GM18508 (cell line): ENCODE results near the gene ETFDH.
"Not testable (repeated sequence)": the region's sequence is repeated elsewhere in the genome, so short reads cannot be mapped to it uniquely, and the experiment has no call there.

Experiments
- ATAC-seq: cut with Tn5 transposase; IDR thresholded peaks from one replicate; pipeline ENCODE4 v1.9.1; 2021; ENCODE audit warnings: moderate number of reproducible peaks; ENCODE audit not compliant: insufficient read depth, unreplicated experiment

Gene ETFDH

DNA sequence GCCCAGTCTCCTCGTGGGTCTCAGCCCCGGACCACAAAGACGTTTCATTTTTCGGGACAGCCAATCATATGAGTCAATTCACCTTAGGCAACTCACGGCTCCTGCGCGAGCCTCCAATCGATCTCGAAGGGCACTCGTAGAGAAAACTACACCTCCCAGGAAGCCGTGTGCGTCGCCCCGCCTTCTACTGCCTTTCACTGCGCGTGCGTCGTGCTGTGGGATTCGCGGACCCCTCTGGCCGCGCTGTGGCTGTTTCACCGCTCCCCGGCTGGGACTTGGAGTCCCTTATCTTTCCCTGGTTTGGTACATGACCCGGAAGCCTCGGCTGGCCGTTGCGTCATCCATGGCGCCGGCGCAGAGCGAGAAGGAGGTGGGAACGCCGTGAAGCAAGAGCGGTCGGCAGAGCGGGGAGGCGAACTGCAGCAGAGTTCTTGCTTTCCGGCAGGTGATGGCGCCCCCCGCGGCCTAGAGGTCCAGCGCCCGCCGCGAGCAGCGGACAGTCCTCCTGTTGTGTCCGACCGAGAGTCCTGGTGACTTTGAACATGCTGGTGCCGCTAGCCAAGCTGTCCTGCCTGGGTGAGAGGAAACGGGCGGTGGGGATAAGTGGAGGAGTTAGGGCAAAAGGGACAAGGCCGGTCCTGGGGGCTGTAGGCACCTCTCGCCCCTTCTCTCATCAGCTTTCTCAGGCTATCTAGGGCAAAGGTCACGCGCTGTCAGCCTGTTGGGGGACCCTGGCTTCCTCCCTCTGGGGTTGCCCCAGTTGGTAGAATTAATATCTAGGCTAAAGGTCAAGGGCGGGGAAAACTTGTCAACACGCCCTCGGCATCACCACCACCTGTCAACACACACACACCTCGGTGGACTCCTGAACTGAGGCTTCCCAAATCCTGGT lies at the start of gene ETFDH:
ETFDH (plus strand) TSS at position 382 of the 892 bp plus-strand sequence; CDS start at position 543, 161 bp downstream.
- ATAC-seq: peak; percentile 84

- peak; percentile 87 for ATAC-seq
These were observed 47.1 kb upstream of the ETFDH start for GRCh38 chr4:158624889-158625478.

- no peak for ATAC-seq
These were observed 46.6 kb upstream of the ETFDH start for GRCh38 chr4:158625544-158625943.

DNA sequence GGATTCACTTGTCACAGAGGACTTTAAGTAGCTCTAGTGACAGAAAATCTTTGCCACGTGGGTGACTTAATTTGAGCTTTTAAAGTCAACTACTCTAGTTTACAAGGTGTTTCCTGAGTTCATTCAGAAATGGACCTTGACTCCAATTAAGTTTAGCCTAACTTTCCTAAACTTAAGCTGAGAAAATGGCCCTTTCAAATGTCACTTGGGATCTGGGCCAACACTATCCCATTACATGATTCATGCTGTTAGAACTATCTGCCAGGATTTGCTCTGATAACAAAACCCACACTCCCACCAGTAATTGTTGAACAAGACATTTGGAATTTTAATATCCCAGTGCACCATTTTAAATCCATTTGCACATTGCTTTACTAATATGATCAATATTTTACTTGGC lies 41.2 kb upstream of the ETFDH start:
- no peak for ATAC-seq

DNA sequence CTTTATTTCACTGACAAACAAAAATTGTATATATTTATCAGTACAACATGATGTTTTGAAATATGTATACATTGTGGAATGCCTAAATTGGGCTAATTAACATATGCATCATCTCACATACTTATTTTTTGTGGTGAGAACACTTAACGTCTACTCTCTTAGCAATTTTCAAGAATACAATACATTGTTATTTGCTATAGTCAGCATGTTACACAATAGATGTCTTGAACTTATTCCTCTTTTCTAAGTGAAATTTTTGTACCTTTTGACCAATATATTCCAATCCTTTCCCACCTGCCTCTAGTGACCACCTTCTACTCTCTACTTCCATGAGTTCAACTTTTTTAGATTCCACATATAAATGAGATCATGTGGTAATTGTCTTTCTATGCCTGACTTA lies 35.5 kb upstream of the ETFDH start:
- no peak for ATAC-seq

DNA sequence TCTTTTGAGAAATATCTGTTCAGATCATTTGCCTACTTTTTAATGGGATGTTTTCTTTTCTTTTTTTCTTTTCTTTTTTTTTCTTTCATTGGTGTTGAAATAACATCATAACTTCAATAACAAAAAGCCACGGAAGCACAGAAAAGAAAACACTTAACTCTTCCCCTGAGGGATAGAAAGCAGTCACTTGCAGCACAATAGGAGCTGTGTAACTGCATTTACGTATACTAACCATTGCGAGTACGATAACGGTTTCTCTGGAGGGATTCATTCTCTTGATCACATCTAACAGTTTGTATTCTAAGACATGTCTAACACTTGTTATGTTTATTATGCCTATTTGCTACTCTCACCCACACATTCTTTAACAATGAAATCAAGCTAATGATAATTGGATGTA lies 27.7 kb upstream of the ETFDH start:
- ATAC-seq: no peak

GRCh38 chr4:158644760-158645159 lies 27.3 kb upstream of the ETFDH start:
- ATAC-seq: no peak

DNA sequence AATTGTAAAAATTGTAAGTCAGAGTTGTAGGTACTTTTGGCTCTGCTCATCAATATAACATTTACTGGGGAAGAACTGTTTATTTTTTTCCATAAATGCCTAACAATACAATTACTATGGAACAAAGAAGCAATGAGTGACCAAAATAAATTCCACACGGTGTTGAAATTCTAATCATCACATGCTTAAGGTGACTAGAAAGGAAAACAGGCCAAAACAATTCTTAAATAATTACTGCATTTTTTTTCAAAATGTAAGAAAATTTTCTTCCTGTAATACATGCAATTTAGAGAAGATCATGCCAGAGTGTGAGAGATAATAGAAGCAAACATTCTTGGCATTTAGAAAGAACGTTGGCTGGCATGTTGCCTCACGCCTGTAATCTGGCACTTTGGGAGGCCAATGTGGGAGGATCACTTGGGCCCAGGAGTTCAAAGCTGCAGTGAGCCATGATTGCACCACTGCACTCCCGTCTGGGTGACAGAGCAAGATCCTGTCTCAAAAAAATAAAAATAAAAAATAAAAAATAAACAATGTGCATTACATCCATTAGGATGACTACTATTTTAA lies 22.9 kb upstream of the ETFDH start:
- ATAC-seq: no peak

DNA sequence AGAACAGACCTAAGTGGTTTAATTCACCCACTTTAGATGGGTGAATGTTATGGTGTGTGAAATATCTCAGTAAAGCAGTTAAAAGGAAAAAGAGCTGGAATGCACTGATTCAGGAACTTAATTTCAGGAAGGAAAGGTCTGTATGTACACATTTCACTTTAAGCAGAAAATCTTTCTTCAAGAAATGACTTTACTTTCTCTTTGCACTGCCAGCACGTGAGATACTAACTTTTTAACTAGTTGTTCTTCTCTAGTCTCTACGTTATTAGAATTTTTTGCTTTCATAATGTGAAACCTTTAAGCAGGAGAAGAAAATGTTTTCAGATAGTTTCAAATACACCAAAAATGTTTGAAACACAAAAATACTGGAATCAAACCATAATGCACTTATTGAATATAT lies 19.2 kb upstream of the ETFDH start:
- no peak for ATAC-seq

- ATAC-seq: no peak
These were observed 15.7 kb upstream of the ETFDH start for GRCh38 chr4:158656439-158656838.

- ATAC-seq: no peak
These were observed 14.8 kb upstream of the ETFDH start for GRCh38 chr4:158657291-158657690.

- ATAC-seq: not testable (repeated sequence)
These were observed 8.8 kb upstream of the ETFDH start for GRCh38 chr4:158663255-158663654.

GRCh38 chr4:158663707-158664625 lies 8.1 kb upstream of the ETFDH start:
- not testable (repeated sequence) for ATAC-seq

GRCh38 chr4:158664806-158665205 lies 7.3 kb upstream of the ETFDH start:
- ATAC-seq: no peak

GRCh38 chr4:158666892-158667291 lies 5.2 kb upstream of the ETFDH start:
- no peak for ATAC-seq

- ATAC-seq: no peak
These were observed 4.4 kb upstream of the ETFDH start for GRCh38 chr4:158667651-158668198.

DNA sequence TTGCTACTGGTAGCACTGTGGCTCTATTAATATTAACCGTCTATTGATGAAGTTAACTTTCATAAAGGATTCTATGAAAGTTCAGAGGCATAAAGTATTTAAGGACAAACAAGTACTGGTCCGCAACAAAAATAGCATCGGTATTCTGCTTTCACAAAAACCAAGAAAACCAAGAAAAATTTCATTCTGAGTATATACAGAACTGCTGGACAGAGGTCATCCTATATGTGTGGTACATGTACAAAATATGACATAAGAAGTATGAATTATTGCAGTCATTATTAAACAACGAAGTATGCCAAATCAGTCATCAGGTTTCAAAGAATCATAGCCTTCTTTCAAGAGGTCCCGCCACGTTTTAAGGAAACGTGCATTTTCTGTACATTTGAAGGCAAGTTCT lies 2.8 kb upstream of the ETFDH start:
- ATAC-seq: no peak

DNA sequence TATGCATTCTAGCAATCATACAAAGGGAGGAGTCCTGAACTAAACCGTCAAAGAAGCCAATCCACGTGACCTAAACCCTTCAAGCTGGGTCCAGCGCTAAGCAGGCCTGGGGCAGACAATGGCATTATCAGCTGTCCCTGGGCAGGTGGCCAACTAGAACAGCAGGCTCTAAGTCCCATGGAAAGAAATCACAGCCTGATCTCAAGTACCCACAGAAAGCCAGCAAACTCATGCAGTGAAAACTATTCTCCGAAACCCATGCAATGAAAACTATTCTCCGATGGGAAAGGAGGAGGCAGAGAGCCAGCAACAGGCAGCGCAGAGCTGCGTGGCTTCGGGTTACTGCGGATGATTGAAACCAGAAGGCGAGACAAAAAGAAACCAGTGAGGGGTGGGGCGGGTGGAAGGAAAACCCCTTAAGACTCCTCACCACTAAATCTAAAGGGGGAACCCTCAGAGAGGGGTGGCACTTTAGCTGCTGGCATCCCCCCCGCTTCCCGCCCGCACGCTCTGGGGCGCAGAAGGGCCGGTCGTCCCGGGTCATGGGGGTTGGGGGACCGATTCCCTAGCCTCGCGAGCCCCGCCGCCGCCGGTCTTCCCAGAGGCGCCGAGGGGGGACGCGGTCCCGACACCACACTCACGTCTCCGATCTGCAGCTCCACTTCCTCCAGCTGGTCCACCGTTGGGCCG lies 976 bp upstream of the ETFDH start:
- ATAC-seq: peak; percentile 19

- ATAC-seq: no peak
These were observed 506 bp upstream of the ETFDH start, which contains the start of gene C4orf46 for GRCh38 chr4:158671665-158671914. Gene C4orf46 (minus strand): TSS chr4:158671887. CDS start chr4:158671801, 86 bp downstream.

DNA sequence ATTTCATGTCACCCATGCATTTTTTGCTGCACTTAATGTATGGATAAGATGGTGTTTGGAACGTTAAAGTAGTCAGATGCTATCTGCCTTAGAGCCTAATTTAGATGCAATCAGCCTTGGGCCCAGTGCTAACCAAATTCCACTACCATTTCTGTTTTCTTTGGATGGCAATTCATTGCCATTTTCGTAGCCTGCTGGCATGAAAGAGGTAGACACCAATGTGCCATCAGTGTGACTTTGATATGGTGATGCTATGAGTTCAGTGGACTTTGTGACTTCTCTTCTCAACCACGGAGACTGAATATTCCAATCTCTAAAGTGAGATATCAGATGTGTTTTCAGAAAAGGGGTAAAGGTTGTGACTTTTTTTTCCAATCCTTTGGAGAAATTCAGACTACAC lies 1.5 kb downstream of the ETFDH start:
- ATAC-seq: no peak
